Endodermal cell (in vitro differentiated cells): ENCODE data around the gene MORC4. TPM values are rescaled to one million over a fixed set of nuclear protein-coding genes. Genes with fewer than 3 reads are reported as not detected.
"Not testable (repeated sequence)": the region's sequence is repeated elsewhere in the genome, so short reads cannot be mapped to it uniquely, and the experiment has no call there.

Experiments
- DNase-seq: peaks from one replicate; pipeline ENCODE4 v3.0.0-alpha.2; 2017
- H3K27ac ChIP-seq: 2 replicates; pipeline ENCODE4 v1.5.1; 2013; ENCODE audit warnings: mild to moderate bottlenecking, low read depth, low read length, moderate library complexity
- H3K27me3 ChIP-seq: 2 replicates; pipeline ENCODE4 v1.6.1; 2013; ENCODE audit warnings: mild to moderate bottlenecking, low read length, moderate library complexity; ENCODE audit not compliant: insufficient read depth, control insufficient read depth, poor library complexity, severe bottlenecking
- H3K36me3 ChIP-seq: 2 replicates; pipeline ENCODE4 v1.7.0; 2013; ENCODE audit warnings: mild to moderate bottlenecking, low read length, moderate library complexity; ENCODE audit not compliant: control insufficient read depth, insufficient read depth
- H3K4me1 ChIP-seq: one replicate; pipeline ENCODE4 v1.7.0; 2013; ENCODE audit warnings: low read length; ENCODE audit not compliant: control insufficient read depth, insufficient read depth
- H3K4me3 ChIP-seq: 2 replicates; pipeline ENCODE4 v1.5.1; 2013; ENCODE audit warnings: mild to moderate bottlenecking, low read length, moderate library complexity
- H3K9ac ChIP-seq: 2 replicates; pipeline ENCODE4 v1.6.1; 2013; ENCODE audit warnings: mild to moderate bottlenecking, low read length, moderate library complexity; ENCODE audit not compliant: poor library complexity, severe bottlenecking; ENCODE audit errors: extremely low read depth
- H3K9me3 ChIP-seq: 2 replicates; pipeline ENCODE4 v1.6.1; 2013; ENCODE audit warnings: mild to moderate bottlenecking, low read length, moderate library complexity; ENCODE audit not compliant: control insufficient read depth
- H3K27ac Mint-ChIP-seq: 2 replicates; pipeline ENCODE4 v1.8.0; 2020; ENCODE audit warnings: mixed read lengths
- H3K27me3 Mint-ChIP-seq: 2 replicates; pipeline ENCODE4 v1.8.0; 2021; ENCODE audit warnings: mild to moderate bottlenecking, mixed read lengths; ENCODE audit not compliant: insufficient read depth
- H3K36me3 Mint-ChIP-seq: 2 replicates; pipeline ENCODE4 v1.8.0; 2020; ENCODE audit warnings: low read depth, mixed read lengths
- H3K4me1 Mint-ChIP-seq: 2 replicates; pipeline ENCODE4 v1.8.0; 2020; ENCODE audit warnings: mixed read lengths
- H3K4me3 Mint-ChIP-seq: 2 replicates; pipeline ENCODE4 v1.8.0; 2020; ENCODE audit warnings: mild to moderate bottlenecking, moderate library complexity, mixed read lengths
- H3K9me3 Mint-ChIP-seq: 2 replicates; pipeline ENCODE4 v1.8.0; 2020; ENCODE audit warnings: mild to moderate bottlenecking, mixed read lengths
- WGBS, 2 experiments: methylation state at CpG; one replicate each; pipeline versions ENCODE4 v1.1.5 to v1.1.7; 2013; ENCODE audit warnings: missing lambda C conversion rate in 2 of 2, mixed read lengths in 1 of 2; ENCODE audit not compliant: insufficient coverage in 1 of 2, insufficient read length in 1 of 2; 5-methylcytosine and 5-hydroxymethylcytosine counted together
- total RNA-seq, 2 donors: library from RNA; stranded (reverse); fragmentation: NEBNext Ultra II Directional in 1 of 2; extraction: Animal tissue kit (Norgen Biotek cat#: 25700) in 1 of 2; gene quantifications; 2 replicates in 1 of 2; 3 replicates in 1 of 2; pipeline ENCODE4 v1.2.1, GENCODE V29; 2021
- TF ChIP-seq, protein P1 (sequence below): fragments of 200-600 bp; sonication (generic); conservative IDR thresholded peaks from 2 replicates; pipeline ENCODE4 v1.5.0; 2021; ENCODE audit warnings: antibody characterized with exemption, mild to moderate bottlenecking

The MORC4 gene
- total RNA-seq, 2 donors from 2014 or later: 3.4 TPM

DNA sequence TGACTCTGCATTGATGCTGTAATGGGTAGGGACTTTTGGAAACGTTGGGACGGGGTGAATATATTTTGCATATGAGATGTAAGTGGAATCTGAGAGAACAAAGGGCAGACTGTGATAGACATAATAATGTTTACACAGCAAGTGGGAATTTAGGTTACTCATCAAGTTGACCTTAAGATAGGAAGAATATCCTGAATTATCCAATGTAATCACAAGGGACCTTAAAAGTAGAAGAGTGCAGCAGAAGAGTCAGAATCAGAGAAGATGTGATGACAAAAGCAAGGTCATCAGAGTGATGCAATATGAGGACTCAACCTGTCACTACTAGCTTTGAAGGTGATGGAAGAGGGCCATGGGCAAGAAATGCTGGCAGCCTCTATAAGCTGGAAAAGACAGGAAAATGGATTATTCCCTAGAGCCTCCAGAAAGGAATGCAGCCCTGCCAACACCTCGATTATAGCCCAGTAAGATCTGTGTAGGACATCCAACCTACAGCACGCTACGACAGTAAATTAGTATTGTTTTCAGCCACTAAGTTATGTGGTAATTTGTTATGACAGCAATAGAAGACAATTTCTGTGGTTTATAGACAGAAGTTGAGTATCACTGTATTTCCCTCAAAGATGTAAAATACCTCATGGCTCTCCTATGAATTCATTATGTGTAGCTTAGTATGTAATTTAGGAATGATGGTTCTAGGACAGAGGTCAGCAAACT, 26.4 kb downstream of the MORC4 start:
- Histone ChIP-seq H3K27ac (no peak overlapping the region), H3K36me3 (no peaks in the 10 kb centered on the region), H3K27me3 (no peaks in the 10 kb centered on the region), H3K4me1 (no peaks in the 10 kb centered on the region), H3K9me3 (no peaks in the 10 kb centered on the region), H3K9ac (no peak overlapping the region), H3K4me3 (no peak overlapping the region)
- peaks cover 4% of the 10 kb centered on the region for H3K36me3 Mint-ChIP-seq
- DNase-seq: no peak
- H3K4me3 Mint-ChIP-seq: no peak overlapping the region
- H3K4me1 Mint-ChIP-seq: no peaks in the 10 kb centered on the region
- H3K27ac Mint-ChIP-seq: no peak overlapping the region
- no peaks in the 10 kb centered on the region for H3K27me3 Mint-ChIP-seq
- WGBS, 2 experiments: 87 to 100% methylated on average over 1 to 5 of the region's 5 CpGs
- H3K9me3 Mint-ChIP-seq: peaks cover 35% of the 10 kb centered on the region
- TF ChIP-seq, protein P1, sequence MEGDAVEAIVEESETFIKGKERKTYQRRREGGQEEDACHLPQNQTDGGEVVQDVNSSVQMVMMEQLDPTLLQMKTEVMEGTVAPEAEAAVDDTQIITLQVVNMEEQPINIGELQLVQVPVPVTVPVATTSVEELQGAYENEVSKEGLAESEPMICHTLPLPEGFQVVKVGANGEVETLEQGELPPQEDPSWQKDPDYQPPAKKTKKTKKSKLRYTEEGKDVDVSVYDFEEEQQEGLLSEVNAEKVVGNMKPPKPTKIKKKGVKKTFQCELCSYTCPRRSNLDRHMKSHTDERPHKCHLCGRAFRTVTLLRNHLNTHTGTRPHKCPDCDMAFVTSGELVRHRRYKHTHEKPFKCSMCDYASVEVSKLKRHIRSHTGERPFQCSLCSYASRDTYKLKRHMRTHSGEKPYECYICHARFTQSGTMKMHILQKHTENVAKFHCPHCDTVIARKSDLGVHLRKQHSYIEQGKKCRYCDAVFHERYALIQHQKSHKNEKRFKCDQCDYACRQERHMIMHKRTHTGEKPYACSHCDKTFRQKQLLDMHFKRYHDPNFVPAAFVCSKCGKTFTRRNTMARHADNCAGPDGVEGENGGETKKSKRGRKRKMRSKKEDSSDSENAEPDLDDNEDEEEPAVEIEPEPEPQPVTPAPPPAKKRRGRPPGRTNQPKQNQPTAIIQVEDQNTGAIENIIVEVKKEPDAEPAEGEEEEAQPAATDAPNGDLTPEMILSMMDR: no peak

DNA sequence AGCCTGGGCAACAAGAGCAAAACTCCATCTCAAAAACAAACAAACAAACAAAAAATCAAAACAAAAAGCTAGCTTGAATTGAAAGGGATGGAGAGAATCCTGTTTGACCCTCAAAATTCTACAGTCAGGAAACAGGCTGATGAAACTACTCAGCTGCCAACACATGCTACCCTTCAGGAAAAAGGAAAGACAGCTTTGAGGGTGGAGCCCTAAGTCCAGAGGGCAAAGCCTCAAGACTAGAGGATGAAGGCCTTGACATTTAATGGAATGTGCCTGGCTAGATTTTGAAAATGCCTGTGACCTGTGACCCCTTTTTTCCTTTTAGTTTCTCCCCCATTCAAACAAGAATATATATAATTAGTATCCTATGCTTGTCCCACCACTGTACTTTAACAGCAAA, 27.1 kb downstream of the MORC4 start:
- Histone ChIP-seq H3K27me3 (no peaks in the 10 kb centered on the region), H3K9ac (no peak overlapping the region), H3K9me3 (no peaks in the 10 kb centered on the region), H3K4me3 (no peak overlapping the region), H3K36me3 (no peaks in the 10 kb centered on the region), H3K27ac (no peak overlapping the region), H3K4me1 (no peaks in the 10 kb centered on the region)
- H3K36me3 Mint-ChIP-seq: peaks cover 4% of the 10 kb centered on the region
- TF ChIP-seq, protein P1: no peak
- H3K9me3 Mint-ChIP-seq: peaks cover 42% of the 10 kb centered on the region
- no peak for DNase-seq
- no peak overlapping the region for H3K27ac Mint-ChIP-seq
- H3K4me3 Mint-ChIP-seq: no peak overlapping the region
- H3K27me3 Mint-ChIP-seq: no peaks in the 10 kb centered on the region
- H3K4me1 Mint-ChIP-seq: no peaks in the 10 kb centered on the region

GRCh38 chrX:106966547-106966946, 33.5 kb downstream of the MORC4 start:
- H3K9me3 ChIP-seq, H3K36me3 Mint-ChIP-seq, H3K27me3 ChIP-seq, H3K4me1 Mint-ChIP-seq, H3K27me3 Mint-ChIP-seq, H3K4me3 Mint-ChIP-seq, H3K36me3 ChIP-seq, H3K27ac Mint-ChIP-seq, H3K4me1 ChIP-seq, H3K4me3 ChIP-seq, H3K27ac ChIP-seq, H3K9ac ChIP-seq: not testable (repeated sequence)
- peaks cover 82% of the 10 kb centered on the region for H3K9me3 Mint-ChIP-seq
- 65% methylated on average over 6 of the region's 6 CpGs; no CpG with 5 or more reads in 1 of the 2 experiments for WGBS, 2 experiments
- TF ChIP-seq, protein P1: peak; percentile 21
- peak; percentile 74 for DNase-seq
